D721Med (cell line): ENCODE measurements around the gene NCK1.

Experiments used
- DNase-seq: peaks from one replicate; pipeline ENCODE4 v3.0.0; 2011; ENCODE audit warnings: low spot score; ENCODE audit not compliant: insufficient read length
- FAIRE-seq: peaks from 2 replicates; lab custom pipeline; 2011; peaks lifted over from hg19 to GRCh38; lab: Jason Lieb, UNC
- CTCF ChIP-seq: IDR thresholded peaks from 2 replicates; pipeline ENCODE4 v1.5.1; 2012; ENCODE audit warnings: mild to moderate bottlenecking, control low read depth; ENCODE audit not compliant: insufficient read depth; ENCODE audit errors: missing control alignments

The NCK1 gene

GRCh38 chr3:136861890-136862616, at the start of gene NCK1:
TSS of gene NCK1 (plus strand) at chr3:136862208. CDS start at chr3:136928002, 65,794 bp downstream.
- FAIRE-seq (no peak), DNase-seq (peak; percentile 82)
- TF ChIP-seq CTCF: no peak

GRCh38 chr3:136817448-136817847, 44.6 kb upstream of the NCK1 start:
- FAIRE-seq (no peak), DNase-seq (no peak)
- TF ChIP-seq CTCF: no peak

- no peak for TF ChIP-seq CTCF
- DNase-seq: no peak
- no peak for FAIRE-seq
Observed at GRCh38 chr3:136818191-136818768, 43.7 kb upstream of the NCK1 start.

- no peak for DNase-seq
Observed at GRCh38 chr3:136818769-136819391, 43.1 kb upstream of the NCK1 start, which contains the start of gene SLC35G2. TSS of gene SLC35G2 (plus strand) at chr3:136819126. CDS start at chr3:136854461, 35,335 bp downstream.

GRCh38 chr3:136819392-136819730, 42.6 kb upstream of the NCK1 start:
- TF ChIP-seq CTCF: no peak
- no peak for DNase-seq
- FAIRE-seq: no peak

More at GRCh38 chr3:136818769-136819391, 43.1 kb upstream of the NCK1 start, which contains the start of gene SLC35G2:
- FAIRE-seq: no peak
- peak; percentile 3 for TF ChIP-seq CTCF

GRCh38 chr3:136819731-136820679, 42.0 kb upstream of the NCK1 start:
- DNase-seq: no peak
- peak; percentile 25 for FAIRE-seq
- TF ChIP-seq CTCF: no peak
